Hepatocyte (in vitro differentiated cells): ENCODE measurements around the gene APPBP2. TPM values are rescaled to one million over a fixed set of nuclear protein-coding genes. Genes with fewer than 3 reads are reported as not detected.

Experiments
- DNase-seq: peaks from one replicate; pipeline ENCODE4 v3.0.0-alpha.2; 2016; ENCODE audit warnings: low spot score
- H2AFZ ChIP-seq: fragments of 200-600 bp; sonication (generic); 2 replicates; pipeline ENCODE4 v1.6.0; 2016; ENCODE audit warnings: antibody characterized with exemption, mild to moderate bottlenecking
- H3K27ac ChIP-seq: fragments of 200-600 bp; sonication (generic); 2 replicates; pipeline ENCODE4 v1.5.1; 2016; ENCODE audit warnings: mild to moderate bottlenecking
- H3K27me3 ChIP-seq: fragments of 200-600 bp; sonication (generic); 2 replicates; pipeline ENCODE4 v1.6.1; 2016
- H3K36me3 ChIP-seq: fragments of 200-600 bp; sonication (generic); replicated peaks from 2 replicates; pipeline ENCODE4 v1.5.1; 2016; ENCODE audit warnings: low read depth; ENCODE audit not compliant: insufficient read depth
- H3K4me1 ChIP-seq: fragments of 200-600 bp; sonication (generic); 2 replicates; pipeline ENCODE4 v1.5.1; 2016; ENCODE audit warnings: mild to moderate bottlenecking, moderate library complexity; ENCODE audit not compliant: insufficient read depth
- H3K4me2 ChIP-seq: fragments of 200-600 bp; sonication (generic); 2 replicates; pipeline ENCODE4 v1.6.0; 2016
- H3K4me3 ChIP-seq: fragments of 200-600 bp; sonication (generic); 2 replicates; pipeline ENCODE4 v1.5.1; 2016; ENCODE audit warnings: mild to moderate bottlenecking
- H3K79me2 ChIP-seq: fragments of 200-600 bp; sonication (generic); 2 replicates; pipeline ENCODE4 v1.6.0; 2017; ENCODE audit warnings: mild to moderate bottlenecking
- H3K9me2 ChIP-seq: fragments of 200-600 bp; sonication (generic); replicated peaks from 2 replicates; pipeline ENCODE4 v1.6.0; 2017; ENCODE audit warnings: mild to moderate bottlenecking; ENCODE audit not compliant: insufficient read depth
- H3K9me3 ChIP-seq: fragments of 200-600 bp; sonication (generic); 2 replicates; pipeline ENCODE4 v1.5.1; 2016; ENCODE audit warnings: low read depth, mild to moderate bottlenecking
- H4K20me1 ChIP-seq: fragments of 200-600 bp; sonication (generic); 2 replicates; pipeline ENCODE4 v1.6.0; 2016; ENCODE audit warnings: mild to moderate bottlenecking; ENCODE audit not compliant: insufficient read depth, poor library complexity, severe bottlenecking
- CTCF ChIP-seq: fragments of 200-600 bp; sonication (generic); IDR thresholded peaks from 2 replicates; pipeline ENCODE4 v1.5.1; 2016; ENCODE audit warnings: antibody characterized with exemption, mild to moderate bottlenecking; ENCODE audit not compliant: poor library complexity
- EZH2 ChIP-seq: fragments of 200-600 bp; sonication (generic); IDR thresholded peaks from 2 replicates; pipeline ENCODE4 v1.6.1; 2016; ENCODE audit warnings: antibody characterized with exemption, mild to moderate bottlenecking, borderline replicate concordance
- EZH2phosphoT487 ChIP-seq: fragments of 200-600 bp; sonication (generic); IDR thresholded peaks from one replicate; pipeline ENCODE4 v1.6.1; 2018; ENCODE audit warnings: antibody characterized with exemption, mild to moderate bottlenecking, low read depth, moderate library complexity; ENCODE audit not compliant: unreplicated experiment, severe bottlenecking
- WGBS: methylation state at CpG from one replicate; pipeline ENCODE4 v1.1.6; 2016; ENCODE audit warnings: low lambda C conversion rate; ENCODE audit errors: missing lambda C conversion rate; 5-methylcytosine and 5-hydroxymethylcytosine counted together
- polyA plus RNA-seq: library from polyadenylated mRNA; unstranded; fragments of >200 nt; fragmentation: Nextera tagmentation; extraction: Ambion mirVana; gene quantifications from 2 replicates; pipeline ENCODE4 v1.2.1, GENCODE V29; 2016
- total RNA-seq: library from RNA; depleted of rRNA; stranded (reverse); fragments of >200 nt; gene quantifications from 2 replicates; pipeline ENCODE4 v1.2.3, GENCODE V29; 2014

The APPBP2 gene
- total and polyA plus RNA-seq, 2 experiments from 2014 or later: 37.2 to 42.0 TPM

- H3K4me2 ChIP-seq: no peak overlapping the region
- no peaks in the 10 kb centered on the region for H3K9me2 ChIP-seq
- H3K36me3 ChIP-seq: no peaks in the 10 kb centered on the region
- H3K27ac ChIP-seq: no peak overlapping the region
- no peak overlapping the region for H2AFZ ChIP-seq
- no peaks in the 10 kb centered on the region for H3K79me2 ChIP-seq
- no peaks in the 10 kb centered on the region for H3K4me1 ChIP-seq
- no peaks in the 10 kb centered on the region for H3K9me3 ChIP-seq
- 57% methylated on average over 2 of the region's 2 CpGs for WGBS
- H4K20me1 ChIP-seq: no peaks in the 10 kb centered on the region
- no peak overlapping the region for H3K4me3 ChIP-seq
- TF ChIP-seq EZH2: no peak
- TF ChIP-seq CTCF: no peak
- no peak for TF ChIP-seq EZH2phosphoT487
- no peak for DNase-seq
- H3K27me3 ChIP-seq: no peaks in the 10 kb centered on the region
These were observed 37.7 kb upstream of the APPBP2 start for GRCh38 chr17:60563743-60564142.

GRCh38 chr17:60562421-60562820, 36.4 kb upstream of the APPBP2 start:
- no peak overlapping the region for H3K4me3 ChIP-seq
- no peaks in the 10 kb centered on the region for H3K4me1 ChIP-seq
- H3K36me3 ChIP-seq: no peaks in the 10 kb centered on the region
- no peaks in the 10 kb centered on the region for H3K27me3 ChIP-seq
- no peaks in the 10 kb centered on the region for H3K79me2 ChIP-seq
- no peaks in the 10 kb centered on the region for H4K20me1 ChIP-seq
- H3K9me2 ChIP-seq: no peaks in the 10 kb centered on the region
- H3K27ac ChIP-seq: no peak overlapping the region
- no peak overlapping the region for H2AFZ ChIP-seq
- TF ChIP-seq CTCF: no peak
- WGBS: 57% methylated on average over 3 of the region's 3 CpGs
- no peaks in the 10 kb centered on the region for H3K9me3 ChIP-seq
- no peak overlapping the region for H3K4me2 ChIP-seq
- no peak for DNase-seq

DNA sequence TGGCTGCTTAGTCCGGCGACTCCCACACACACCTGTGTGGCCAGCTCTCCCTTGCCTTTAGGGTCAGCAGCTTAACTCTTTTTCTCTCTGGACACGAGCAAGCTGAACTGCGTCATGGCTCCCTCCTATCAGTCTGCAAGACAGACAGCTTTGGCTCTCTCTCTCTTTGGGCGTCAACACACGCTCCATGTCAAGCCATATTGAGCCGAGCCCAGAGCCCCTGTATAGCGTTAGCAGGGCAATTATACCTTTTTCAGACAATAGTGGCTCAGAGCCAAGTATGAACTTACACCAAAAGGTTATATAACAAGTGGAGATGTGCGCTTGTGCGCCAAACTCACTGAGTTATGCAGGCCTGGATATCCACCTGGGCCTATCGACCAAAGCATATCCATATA, 34.8 kb upstream of the APPBP2 start:
- Histone ChIP-seq H3K9me3 (no peaks in the 10 kb centered on the region), H3K4me1 (no peaks in the 10 kb centered on the region), H3K27me3 (no peaks in the 10 kb centered on the region), H3K27ac (no peak overlapping the region), H3K36me3 (no peaks in the 10 kb centered on the region), H3K4me3 (no peak overlapping the region), H4K20me1 (no peaks in the 10 kb centered on the region), H2AFZ (no peak overlapping the region), H3K9me2 (no peaks in the 10 kb centered on the region), H3K79me2 (no peaks in the 10 kb centered on the region), H3K4me2 (no peak overlapping the region)
- no peak for DNase-seq
- WGBS: 93% methylated on average over 11 of the region's 11 CpGs
- TF ChIP-seq EZH2: no peak
- TF ChIP-seq EZH2phosphoT487: no peak
- no peak for TF ChIP-seq CTCF
